Suprapubic skin (tissue), 4 donors: Measurements from ENCODE around the gene BCAS1.

Experiments
- CTCF ChIP-seq, 2 donors: fragments of 200-600 bp in 1 of 2; fragments of 450-650 bp in 1 of 2; sonication (generic) in 1 of 2; IDR thresholded peaks; one replicate each; pipeline ENCODE4 v1.5.1; 2016 to 2019; ENCODE audit warnings: antibody characterized with exemption in 2 of 2, mild to moderate bottlenecking in 1 of 2, moderate library complexity in 1 of 2
- EP300 ChIP-seq: sonication (generic); formaldehyde crosslinking; IDR thresholded peaks from one replicate; pipeline ENCODE4 v1.6.1; 2017; ENCODE audit warnings: antibody characterized with exemption
- POLR2A ChIP-seq, 2 donors: fragments of 450-650 bp; IDR thresholded peaks; one replicate each; pipeline ENCODE4 v1.6.1; 2017; ENCODE audit warnings: antibody characterized with exemption in 2 of 2, mild to moderate bottlenecking in 2 of 2, moderate library complexity in 2 of 2
- POLR2AphosphoS5 ChIP-seq, 3 donors: sonication (generic); formaldehyde crosslinking; IDR thresholded peaks; one replicate each; pipeline ENCODE4 v1.6.1; 2017; ENCODE audit warnings: antibody characterized with exemption in 3 of 3

GRCh38 chr20:54000262-54000661 lies 70.1 kb downstream of the BCAS1 start:
- TF ChIP-seq CTCF (IDR thresholded peaks at IDR 0.05), result no peak
- no peak for TF ChIP-seq EP300
- no peak for TF ChIP-seq POLR2A (IDR thresholded peaks at IDR 0.05)
- TF ChIP-seq POLR2AphosphoS5 (IDR thresholded peaks at IDR 0.05), result no peak
